Neural cell (in vitro differentiated cells): Measurements from ENCODE around the gene PSEN1. TPM values are rescaled to one million over a fixed set of nuclear protein-coding genes. Genes with fewer than 3 reads are reported as not detected.

Experiments used
- H2AFZ ChIP-seq: fragments of 200-600, 300-800 bp; sonication (generic), shearing (Covaris generic); 2 replicates; pipeline ENCODE4 v1.6.0; 2014; ENCODE audit warnings: low read depth, mild to moderate bottlenecking, antibody characterized with exemption, low read length, moderate library complexity
- H3F3A ChIP-seq: fragments of 200-600 bp; shearing (Covaris generic); 2 replicates; pipeline ENCODE4 v1.6.1; 2016; ENCODE audit warnings: mild to moderate bottlenecking, moderate library complexity, mixed read lengths, antibody characterized with exemption, low read length; ENCODE audit not compliant: insufficient read depth, poor library complexity, severe bottlenecking
- H3K27ac ChIP-seq: fragments of 200-600, 300-800 bp; sonication (generic), shearing (Covaris generic); 2 replicates; pipeline ENCODE4 v1.5.1; 2014; ENCODE audit warnings: mild to moderate bottlenecking, low read length, moderate library complexity
- H3K27me3 ChIP-seq: fragments of 300-800, 200-600 bp; sonication (generic), shearing (Covaris generic); 2 replicates; pipeline ENCODE4 v1.6.0; 2014; ENCODE audit warnings: mild to moderate bottlenecking, low read depth, low read length, moderate library complexity; ENCODE audit not compliant: insufficient read depth
- H3K36me3 ChIP-seq: fragments of 300-800, 200-600 bp; sonication (generic), shearing (Covaris generic); 2 replicates; pipeline ENCODE4 v1.5.1; 2014; ENCODE audit warnings: mild to moderate bottlenecking, antibody characterized with exemption, low read length, moderate library complexity; ENCODE audit not compliant: insufficient read depth
- H3K4me2 ChIP-seq: fragments of 300-800, 200-600 bp; sonication (generic), shearing (Covaris generic); 2 replicates; pipeline ENCODE4 v1.6.0; 2014; ENCODE audit warnings: mild to moderate bottlenecking, low read length
- H3K4me3 ChIP-seq: fragments of 300-800, 200-600 bp; sonication (generic), shearing (Covaris generic); 2 replicates; pipeline ENCODE4 v1.5.1; 2014; ENCODE audit warnings: mild to moderate bottlenecking, low read length, moderate library complexity
- H3K79me2 ChIP-seq: fragments of 200-600 bp; shearing (Covaris generic); replicated peaks from 2 replicates; pipeline ENCODE4 v1.6.0; 2014; ENCODE audit warnings: mild to moderate bottlenecking, low read length, moderate library complexity; ENCODE audit not compliant: insufficient read depth
- H3K9ac ChIP-seq: fragments of 300-800, 200-600 bp; sonication (generic), shearing (Covaris generic); 2 replicates; pipeline ENCODE4 v1.6.1; 2016; ENCODE audit warnings: mild to moderate bottlenecking, low read length, mixed read lengths
- H3K9me2 ChIP-seq: fragments of 200-600 bp; shearing (Covaris generic); 2 replicates; pipeline ENCODE4 v1.6.1; 2016; ENCODE audit warnings: mild to moderate bottlenecking, low read length, mixed read lengths; ENCODE audit not compliant: insufficient read depth
- H3K9me3 ChIP-seq: fragments of 200-600, 300-800 bp; sonication (generic), shearing (Covaris generic); 2 replicates; pipeline ENCODE4 v1.6.1; 2016; ENCODE audit warnings: mild to moderate bottlenecking, mixed run types, low read length, moderate library complexity, mixed read lengths
- H4K20me1 ChIP-seq: fragments of 200-600 bp; shearing (Covaris generic); 2 replicates; pipeline ENCODE4 v1.6.1; 2016; ENCODE audit warnings: mild to moderate bottlenecking, mixed run types; ENCODE audit not compliant: insufficient read depth
- CTCF ChIP-seq: fragments of 450-650 bp; IDR thresholded peaks from 2 replicates; pipeline ENCODE4 v1.5.1; 2014; ENCODE audit warnings: antibody characterized with exemption, mild to moderate bottlenecking, moderate library complexity; ENCODE audit not compliant: poor library complexity, severe bottlenecking
- EP300 ChIP-seq: fragments of 450-650 bp; conservative IDR thresholded peaks from 2 replicates; pipeline ENCODE4 v1.6.1; 2014; ENCODE audit warnings: antibody characterized with exemption, mild to moderate bottlenecking, moderate library complexity; ENCODE audit not compliant: poor library complexity, severe bottlenecking
- EZH2 ChIP-seq: fragments of 200-600, 300-800 bp; shearing (Covaris generic), sonication (generic); IDR thresholded peaks from 2 replicates; pipeline ENCODE4 v1.6.1; 2014; ENCODE audit warnings: antibody characterized with exemption, low read length, borderline replicate concordance, mild to moderate bottlenecking; ENCODE audit not compliant: insufficient read depth, poor library complexity, severe bottlenecking
- MXI1 ChIP-seq: fragments of 450-650 bp; conservative IDR thresholded peaks from 2 replicates; pipeline ENCODE4 v1.6.1; 2014; ENCODE audit warnings: antibody characterized with exemption, mild to moderate bottlenecking; ENCODE audit not compliant: poor library complexity, severe bottlenecking
- POLR2AphosphoS5 ChIP-seq: IDR thresholded peaks from 2 replicates; pipeline ENCODE4 v1.6.1; 2012
- RAD21 ChIP-seq: fragments of 450-650 bp; conservative IDR thresholded peaks from 2 replicates; pipeline ENCODE4 v1.6.1; 2014; ENCODE audit warnings: antibody characterized with exemption, mild to moderate bottlenecking, moderate library complexity
- REST ChIP-seq: IDR thresholded peaks from 2 replicates; pipeline ENCODE4 v1.6.1; 2012; ENCODE audit warnings: borderline replicate concordance
- SMC3 ChIP-seq: fragments of 450-650 bp; conservative IDR thresholded peaks from 2 replicates; pipeline ENCODE4 v1.6.1; 2014; ENCODE audit warnings: antibody characterized with exemption, mild to moderate bottlenecking, moderate library complexity; ENCODE audit not compliant: poor library complexity
- TAF1 ChIP-seq: IDR thresholded peaks from 2 replicates; pipeline ENCODE4 v1.6.1; 2012; ENCODE audit warnings: low read depth
- polyA plus RNA-seq: library from polyadenylated mRNA; depleted of rRNA; stranded (reverse); fragments of >200 nt; gene quantifications from 2 replicates; pipeline ENCODE4 v1.2.3, GENCODE V29; 2014

Gene PSEN1
- polyA plus RNA-seq, 1 donor from 2014 or later: 40.3 TPM

- H3K9me2 ChIP-seq: no peaks in the 10 kb centered on the region
- no peak overlapping the region for H3K4me2 ChIP-seq
- no peak for TF ChIP-seq RAD21
- no peak for TF ChIP-seq CTCF
- no peak for TF ChIP-seq EP300
- no peak for TF ChIP-seq SMC3
- H3K27me3 ChIP-seq: no peaks in the 10 kb centered on the region
- H3K4me3 ChIP-seq: no peak overlapping the region
- H3K36me3 ChIP-seq: no peaks in the 10 kb centered on the region
- no peaks in the 10 kb centered on the region for H3F3A ChIP-seq
- H2AFZ ChIP-seq: no peak overlapping the region
- no peak overlapping the region for H3K9ac ChIP-seq
- H3K79me2 ChIP-seq: no peaks in the 10 kb centered on the region
- no peak overlapping the region for H3K27ac ChIP-seq
- no peaks in the 10 kb centered on the region for H4K20me1 ChIP-seq
- no peaks in the 10 kb centered on the region for H3K9me3 ChIP-seq
These were observed 114.0 kb downstream of the PSEN1 start for GRCh38 chr14:73250317-73250713.

GRCh38 chr14:73250781-73251500 is 114.6 kb downstream of the PSEN1 start:
- Histone ChIP-seq H2AFZ (no peak overlapping the region), H3K4me2 (no peak overlapping the region), H3K27ac (no peak overlapping the region), H3K27me3 (no peaks in the 10 kb centered on the region), H3K36me3 (no peaks in the 10 kb centered on the region), H3K9ac (no peak overlapping the region), H4K20me1 (no peaks in the 10 kb centered on the region), H3K79me2 (no peaks in the 10 kb centered on the region), H3K9me2 (no peaks in the 10 kb centered on the region), H3K9me3 (no peaks in the 10 kb centered on the region), H3F3A (no peaks in the 10 kb centered on the region), H3K4me3 (no peak overlapping the region)
- no peak for TF ChIP-seq EZH2
- TF ChIP-seq RAD21: no peak
- no peak for TF ChIP-seq REST
- no peak for TF ChIP-seq SMC3
- TF ChIP-seq EP300: no peak
- TF ChIP-seq TAF1: no peak
- TF ChIP-seq POLR2AphosphoS5: no peak
- no peak for TF ChIP-seq CTCF
- TF ChIP-seq MXI1: no peak
